Measurements from ENCODE around the gene RARRES2.

GRCh38 chr7:150361402-150361801 is 20.0 kb upstream of the RARRES2 start:
- TF ChIP-seq YY1 (IDR thresholded peaks at IDR 0.05; ENCODE audit: extremely low read depth, insufficient replicate concordance, low read depth, low read length): no peak
- no peak for TF ChIP-seq CTCF (IDR thresholded peaks at IDR 0.05 in 2 of 3, conservative IDR thresholded peaks at IDR 0.05 in 1 of 3; ENCODE audit: borderline replicate concordance in 1 of 3, insufficient read depth in 1 of 3, low read depth in 2 of 3, low read length in 2 of 3)
- TF ChIP-seq POLR2A (IDR thresholded peaks at IDR 0.05; ENCODE audit: borderline replicate concordance, extremely low read depth, insufficient read depth, insufficient read length): no peak
- TF ChIP-seq POLR2AphosphoS5 (IDR thresholded peaks at IDR 0.05; ENCODE audit: low read depth, low read length): no peak
- no peak for TF ChIP-seq SRF (IDR thresholded peaks at IDR 0.05; ENCODE audit: low read depth)
- no peak for TF ChIP-seq ATF3 (IDR thresholded peaks at IDR 0.05)

Measured in HCT116 (cell line).